MM.1S (cell line): ENCODE results near the gene SEPHS2.

Experiments
- DNase-seq: peaks from one replicate; pipeline ENCODE4 v3.0.0-alpha.2; 2015
- H2AFZ ChIP-seq: fragments of 300-600 bp; sonication (generic); 2 replicates; pipeline ENCODE4 v1.6.0; 2016; ENCODE audit warnings: antibody characterized with exemption, low read length
- H3F3A ChIP-seq: fragments of 300-600 bp; sonication (generic); 2 replicates; pipeline ENCODE4 v1.6.1; 2016; ENCODE audit warnings: mild to moderate bottlenecking, antibody characterized with exemption, low read length, moderate library complexity, mixed read lengths; ENCODE audit not compliant: insufficient read depth
- H3K27ac ChIP-seq: fragments of 300-600 bp; sonication (generic); 2 replicates; pipeline ENCODE4 v1.5.1; 2016; ENCODE audit warnings: mild to moderate bottlenecking, low read length
- H3K27me3 ChIP-seq: fragments of 300-600 bp; sonication (generic); replicated peaks from 2 replicates; pipeline ENCODE4 v1.6.0; 2016; ENCODE audit warnings: low read length; ENCODE audit not compliant: insufficient read depth
- H3K36me3 ChIP-seq: fragments of 300-600 bp; sonication (generic); replicated peaks from 2 replicates; pipeline ENCODE4 v1.6.1; 2016; ENCODE audit warnings: mild to moderate bottlenecking, low read length, mixed read lengths; ENCODE audit not compliant: insufficient read depth
- H3K4me1 ChIP-seq: fragments of 300-600 bp; sonication (generic); 2 replicates; pipeline ENCODE4 v1.6.1; 2016; ENCODE audit warnings: low read length, mixed read lengths
- H3K4me2 ChIP-seq: fragments of 300-600 bp; sonication (generic); 2 replicates; pipeline ENCODE4 v1.6.0; 2016; ENCODE audit warnings: low read depth, low read length
- H3K4me3 ChIP-seq: fragments of 300-600 bp; sonication (generic); 2 replicates; pipeline ENCODE4 v1.5.1; 2016; ENCODE audit warnings: low read length, mixed read lengths
- H3K79me2 ChIP-seq: fragments of 300-600 bp; sonication (generic); 2 replicates; pipeline ENCODE4 v1.6.1; 2016; ENCODE audit warnings: mixed run types, low read length, mixed read lengths
- H3K9ac ChIP-seq: fragments of 300-600 bp; sonication (generic); 2 replicates; pipeline ENCODE4 v1.6.1; 2016; ENCODE audit warnings: low read length, mixed read lengths
- H3K9me2 ChIP-seq: fragments of 300-600 bp; sonication (generic); replicated peaks from 2 replicates; pipeline ENCODE4 v1.6.1; 2016; ENCODE audit warnings: mild to moderate bottlenecking, low read length, mixed read lengths; ENCODE audit not compliant: insufficient read depth
- H3K9me3 ChIP-seq: fragments of 300-600 bp; sonication (generic); replicated peaks from 2 replicates; pipeline ENCODE4 v1.6.1; 2016; ENCODE audit warnings: mild to moderate bottlenecking, low read length, mixed read lengths; ENCODE audit not compliant: insufficient read depth
- H4K20me1 ChIP-seq: fragments of 300-600 bp; sonication (generic); 2 replicates; pipeline ENCODE4 v1.6.1; 2016; ENCODE audit warnings: mild to moderate bottlenecking, low read length, moderate library complexity, mixed read lengths; ENCODE audit not compliant: insufficient read depth
- EZH2 ChIP-seq: fragments of 300-600 bp; sonication (generic); optimal IDR thresholded peaks from 2 replicates; pipeline ENCODE3; 2017; ENCODE audit warnings: low read depth, mild to moderate bottlenecking, antibody characterized with exemption, low read length, mixed read lengths
- EZH2phosphoT487 ChIP-seq: fragments of 300-600 bp; sonication (generic); IDR thresholded peaks from 2 replicates; pipeline ENCODE4 v1.6.1; 2018; ENCODE audit warnings: antibody characterized with exemption, low read length
- TF ChIP-seq, protein P1 (sequence below): fragments of 300-600 bp; sonication (generic); IDR thresholded peaks from 2 replicates; pipeline ENCODE4 v1.5.1; 2016; ENCODE audit warnings: antibody characterized with exemption, low read length, mixed read lengths

Gene SEPHS2

DNA sequence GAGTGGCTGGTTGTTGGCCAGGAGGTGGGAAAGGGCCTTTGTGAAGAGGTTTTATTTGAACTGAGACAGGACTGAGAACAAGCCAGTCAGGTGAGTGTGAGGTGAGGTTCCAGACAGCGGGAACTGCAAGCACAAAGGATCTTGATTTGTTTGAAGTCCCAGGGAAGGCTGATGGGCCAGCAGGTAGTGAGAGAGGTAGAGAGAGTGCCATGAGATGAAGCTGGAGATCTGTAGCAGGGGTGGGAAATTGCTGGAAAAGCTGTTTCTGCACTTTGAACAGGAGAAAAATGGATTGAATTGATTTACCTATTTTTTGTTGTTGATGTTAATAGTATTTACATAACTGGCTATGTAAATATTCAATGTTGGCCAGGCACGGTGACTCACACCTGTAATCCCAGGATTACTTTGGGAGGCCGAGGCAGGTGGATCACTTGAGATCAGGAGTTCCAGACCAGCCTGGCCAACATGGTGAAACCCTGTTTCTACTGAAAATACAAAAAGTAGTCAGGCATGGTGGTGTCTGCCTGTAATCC, 8.1 kb downstream of the SEPHS2 start:
- TF ChIP-seq EZH2phosphoT487: no peak
- TF ChIP-seq, protein P1, sequence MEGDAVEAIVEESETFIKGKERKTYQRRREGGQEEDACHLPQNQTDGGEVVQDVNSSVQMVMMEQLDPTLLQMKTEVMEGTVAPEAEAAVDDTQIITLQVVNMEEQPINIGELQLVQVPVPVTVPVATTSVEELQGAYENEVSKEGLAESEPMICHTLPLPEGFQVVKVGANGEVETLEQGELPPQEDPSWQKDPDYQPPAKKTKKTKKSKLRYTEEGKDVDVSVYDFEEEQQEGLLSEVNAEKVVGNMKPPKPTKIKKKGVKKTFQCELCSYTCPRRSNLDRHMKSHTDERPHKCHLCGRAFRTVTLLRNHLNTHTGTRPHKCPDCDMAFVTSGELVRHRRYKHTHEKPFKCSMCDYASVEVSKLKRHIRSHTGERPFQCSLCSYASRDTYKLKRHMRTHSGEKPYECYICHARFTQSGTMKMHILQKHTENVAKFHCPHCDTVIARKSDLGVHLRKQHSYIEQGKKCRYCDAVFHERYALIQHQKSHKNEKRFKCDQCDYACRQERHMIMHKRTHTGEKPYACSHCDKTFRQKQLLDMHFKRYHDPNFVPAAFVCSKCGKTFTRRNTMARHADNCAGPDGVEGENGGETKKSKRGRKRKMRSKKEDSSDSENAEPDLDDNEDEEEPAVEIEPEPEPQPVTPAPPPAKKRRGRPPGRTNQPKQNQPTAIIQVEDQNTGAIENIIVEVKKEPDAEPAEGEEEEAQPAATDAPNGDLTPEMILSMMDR: no peak
- TF ChIP-seq EZH2: no peak
- no peak overlapping the region for H3K9ac ChIP-seq
- H3F3A ChIP-seq: no peaks in the 10 kb centered on the region
- H3K27me3 ChIP-seq: no peaks in the 10 kb centered on the region
- H3K9me2 ChIP-seq: no peaks in the 10 kb centered on the region
- H3K36me3 ChIP-seq: no peaks in the 10 kb centered on the region
- H3K27ac ChIP-seq: no peak overlapping the region
- no peaks in the 10 kb centered on the region for H3K79me2 ChIP-seq
- no peak overlapping the region for H2AFZ ChIP-seq
- no peaks in the 10 kb centered on the region for H4K20me1 ChIP-seq
- H3K4me3 ChIP-seq: no peak overlapping the region
- H3K9me3 ChIP-seq: no peaks in the 10 kb centered on the region
- no peaks in the 10 kb centered on the region for H3K4me1 ChIP-seq
- DNase-seq: no peak
- no peak overlapping the region for H3K4me2 ChIP-seq

DNA sequence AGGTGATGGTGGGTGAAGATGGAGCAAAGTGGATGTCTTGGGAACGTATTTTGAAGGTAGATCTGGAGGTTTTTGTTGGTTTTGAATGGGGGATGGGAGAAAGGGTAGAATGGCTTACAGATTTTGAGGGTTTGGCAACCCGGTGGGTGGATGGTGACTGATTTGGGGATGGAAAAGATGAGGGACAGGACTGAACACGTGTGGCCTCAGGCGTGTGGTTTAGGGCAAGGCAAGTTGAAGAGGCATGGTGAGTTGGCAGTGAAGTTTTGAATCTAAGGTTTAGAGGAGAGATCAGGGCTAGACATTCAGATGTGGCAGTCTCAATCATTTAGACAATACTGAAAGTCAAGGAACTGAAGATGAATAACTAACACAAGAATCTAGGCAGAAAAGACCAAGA, 10.8 kb downstream of the SEPHS2 start:
- Histone ChIP-seq H3K36me3 (no peaks in the 10 kb centered on the region), H3K4me2 (no peak overlapping the region), H3K4me3 (no peak overlapping the region), H2AFZ (no peak overlapping the region), H4K20me1 (no peaks in the 10 kb centered on the region), H3K9ac (no peak overlapping the region), H3K79me2 (peaks cover under 1% of the 10 kb centered on the region), H3K9me2 (no peaks in the 10 kb centered on the region), H3F3A (peaks cover 5% of the 10 kb centered on the region), H3K9me3 (no peaks in the 10 kb centered on the region), H3K27ac (no peak overlapping the region), H3K27me3 (no peaks in the 10 kb centered on the region), H3K4me1 (peaks cover 6% of the 10 kb centered on the region)
- no peak for DNase-seq
- TF ChIP-seq EZH2: no peak
- TF ChIP-seq, protein P1: no peak
- no peak for TF ChIP-seq EZH2phosphoT487

DNA sequence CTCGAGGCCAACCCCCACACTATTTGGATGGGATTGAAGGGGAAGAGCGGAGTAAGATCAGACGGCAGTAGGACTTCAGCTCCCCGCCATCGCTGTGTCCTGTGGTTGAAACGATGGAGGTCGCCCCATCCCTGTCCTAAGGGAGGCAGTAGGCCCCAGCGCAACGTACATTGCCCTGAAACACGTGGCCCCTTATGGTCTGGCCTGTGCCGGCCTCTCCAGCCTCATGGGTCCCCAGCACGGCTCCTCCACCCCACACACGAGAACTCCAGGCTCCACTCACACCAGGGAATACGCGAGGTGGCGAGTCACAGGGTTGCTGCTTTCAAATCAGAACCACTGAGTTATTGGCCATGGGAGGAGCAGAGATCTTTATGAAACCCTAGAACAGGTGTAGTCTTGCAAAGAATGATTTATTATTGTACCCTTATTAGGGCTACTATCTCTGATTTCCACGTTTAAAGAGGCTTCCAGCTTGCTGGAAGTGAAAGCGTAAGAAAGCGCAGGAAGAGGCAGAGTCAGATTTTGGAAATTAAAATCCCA, 15.2 kb downstream of the SEPHS2 start:
- Histone ChIP-seq H3K79me2 (peaks cover 32% of the 10 kb centered on the region), H3F3A (peaks cover 5% of the 10 kb centered on the region), H3K4me2 (peak overlapping the region; percentile 52; the same call in 1 of the 2 replicates), H2AFZ (peak overlapping the region; percentile 97), H3K36me3 (0 out of 2 replicates have a peak, but pooled peaks cover 5% of the 10 kb centered on the region), H3K9me3 (no peaks in the 10 kb centered on the region), H3K27me3 (no peaks in the 10 kb centered on the region), H3K9me2 (no peaks in the 10 kb centered on the region), H3K27ac (peak overlapping the region; percentile 17; the same call in 1 of the 2 replicates), H3K9ac (no peak overlapping the region), H4K20me1 (no peaks in the 10 kb centered on the region), H3K4me3 (peak overlapping the region; percentile 24; the same call in 1 of the 2 replicates), H3K4me1 (peaks cover 6% of the 10 kb centered on the region)
- TF ChIP-seq, protein P1: no peak; the same call in 1 of the 2 replicates
- TF ChIP-seq EZH2phosphoT487 (no peak), EZH2 (no peak)
- DNase-seq: no peak
